T-helper 2 cell (primary cell): ENCODE data around the gene LEMD1.
"Not testable (repeated sequence)": the region's sequence is repeated elsewhere in the genome, so short reads cannot be mapped to it uniquely, and the experiment has no call there.

Source experiments
- DNase-seq, 5 experiments: peaks; one replicate each; pipeline versions ENCODE4 v3.0.0 to v3.0.0-alpha.2; 2012 to 2022

LEMD1 gene

DNA sequence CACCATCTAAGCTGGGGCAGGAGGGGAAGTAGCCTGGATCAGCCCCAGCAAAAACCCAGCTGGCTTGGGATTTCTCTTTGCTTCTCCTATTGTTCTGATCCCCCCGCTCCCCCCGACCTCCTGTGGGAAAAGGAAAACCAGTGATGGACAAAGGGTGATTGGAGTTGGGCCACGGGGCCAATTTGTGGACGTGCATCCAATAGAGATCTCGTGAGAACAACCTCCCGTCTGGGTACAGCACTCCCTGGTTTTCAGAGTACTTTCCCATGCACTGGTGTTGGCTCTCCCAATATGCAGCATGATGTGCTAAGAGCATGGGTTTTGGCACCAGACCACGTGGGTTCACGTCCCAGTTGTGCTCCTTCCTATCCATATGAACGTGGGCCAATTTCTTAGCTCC is 25.0 kb upstream of the LEMD1 start:
- DNase-seq: no peak

DNA sequence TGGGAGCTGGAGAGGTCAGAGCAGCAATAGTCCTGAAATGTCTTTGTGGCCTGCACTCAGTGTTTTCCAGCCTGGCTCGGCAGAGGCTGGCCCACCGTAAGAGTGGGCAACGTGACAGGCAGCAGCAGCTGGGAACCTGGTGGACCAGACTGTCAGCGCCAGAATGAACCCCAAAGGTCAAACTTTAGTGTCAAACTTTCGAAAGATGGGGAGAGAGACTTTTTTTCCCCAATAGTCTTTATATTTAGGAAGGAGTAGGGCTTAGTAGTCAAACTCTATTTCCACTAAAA is 23.7 kb upstream of the LEMD1 start:
- DNase-seq: no peak

DNA sequence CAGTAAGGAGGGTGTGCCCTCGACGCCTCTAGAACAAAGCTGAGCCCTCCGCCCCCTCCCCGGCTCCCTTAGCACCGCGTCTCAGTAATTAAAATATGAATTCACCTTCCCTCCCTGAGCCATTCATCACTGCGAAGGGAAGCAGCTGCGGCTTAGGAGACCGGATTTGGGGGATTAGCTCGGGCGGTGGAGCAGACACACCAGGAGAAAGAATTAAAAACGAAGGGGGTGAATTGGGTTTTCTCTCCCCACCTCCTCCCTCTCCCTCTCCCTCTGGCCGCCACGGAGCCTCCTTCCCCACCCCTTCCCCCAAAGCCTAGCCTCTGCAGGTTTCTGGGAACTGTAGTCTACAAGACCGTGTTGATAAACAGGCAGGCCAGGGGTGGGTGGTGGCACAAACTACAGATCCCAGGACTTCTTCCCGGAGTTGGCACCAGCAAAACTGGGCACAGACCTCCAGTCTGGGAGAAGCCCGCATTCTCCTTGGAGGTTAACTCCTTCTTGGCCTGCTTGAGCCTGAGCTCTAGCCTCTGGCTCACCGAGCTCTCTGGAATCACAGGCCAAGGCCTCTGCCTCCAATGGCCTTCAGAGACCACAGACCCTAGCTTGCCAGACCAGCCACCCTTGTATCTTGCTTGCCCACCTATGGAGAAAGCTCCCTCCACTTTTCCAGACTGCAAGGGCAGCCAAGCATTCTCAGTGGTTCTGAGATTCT is 23.2 kb upstream of the LEMD1 start:
- DNase-seq: no peak

DNA sequence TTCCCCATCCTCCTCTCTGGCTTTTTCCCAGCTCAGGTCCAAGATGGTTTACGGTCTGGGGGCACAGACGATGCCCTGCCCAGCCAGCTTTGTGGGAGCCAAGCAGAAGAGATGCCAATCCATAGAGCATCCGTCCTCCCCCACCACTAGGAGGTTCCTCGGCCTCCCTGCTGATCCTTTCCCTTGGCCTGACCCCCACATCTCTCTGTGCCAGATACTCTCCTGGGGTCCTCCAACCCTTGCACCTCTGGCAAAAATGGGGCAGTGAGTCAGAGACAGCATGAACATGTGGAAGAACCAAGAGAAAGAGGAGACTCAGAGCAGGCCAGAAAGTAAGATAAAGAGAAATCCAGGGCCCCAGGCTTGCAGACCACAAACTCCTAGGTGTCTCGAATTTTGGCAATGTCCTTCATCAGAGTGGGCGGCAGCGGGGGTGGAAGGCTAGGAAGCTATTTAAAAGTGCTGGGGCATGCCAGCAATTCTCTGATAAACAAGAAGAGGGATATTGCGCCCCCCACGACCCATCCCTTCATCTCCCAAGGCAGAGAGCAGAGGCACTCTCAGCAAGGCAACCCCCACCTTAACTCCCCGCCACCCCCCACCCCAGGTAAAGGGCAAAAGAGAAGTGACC is 22.6 kb upstream of the LEMD1 start:
- DNase-seq: no peak

DNA sequence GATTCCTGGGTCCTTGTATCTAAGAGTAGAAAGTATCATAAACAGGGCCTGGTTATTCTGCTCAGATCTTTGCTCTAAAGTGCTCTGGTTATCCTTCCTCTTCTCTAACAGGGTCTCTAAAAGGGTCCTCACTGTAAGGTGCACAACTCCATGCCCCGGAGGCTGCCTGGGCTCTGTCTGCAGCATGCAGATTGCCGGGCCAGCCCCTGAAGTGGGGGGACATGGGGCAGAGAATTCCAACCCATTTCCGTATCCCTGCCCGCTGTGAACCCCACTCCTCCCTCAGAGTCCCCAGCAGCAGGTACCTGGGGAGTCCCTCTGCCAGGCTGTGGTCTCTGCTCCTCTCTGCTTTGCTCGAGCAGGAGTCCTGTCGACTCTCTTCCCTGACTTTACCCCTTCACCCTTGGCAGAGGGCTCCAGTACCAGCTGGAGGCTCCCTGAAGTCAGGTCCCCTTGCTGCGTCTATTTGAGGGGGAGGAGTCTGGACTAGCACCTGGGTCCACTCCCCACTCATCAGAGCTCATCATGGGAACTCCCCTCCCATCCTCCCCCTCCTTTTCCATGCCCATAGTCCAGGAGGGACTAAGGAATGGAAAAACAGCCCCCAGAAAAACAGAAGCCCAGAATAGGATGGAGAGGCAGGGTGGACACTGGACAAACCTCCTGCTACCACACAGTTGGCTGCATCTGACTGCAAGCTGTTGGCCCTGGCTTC is 21.9 kb upstream of the LEMD1 start:
- DNase-seq: no peak

DNA sequence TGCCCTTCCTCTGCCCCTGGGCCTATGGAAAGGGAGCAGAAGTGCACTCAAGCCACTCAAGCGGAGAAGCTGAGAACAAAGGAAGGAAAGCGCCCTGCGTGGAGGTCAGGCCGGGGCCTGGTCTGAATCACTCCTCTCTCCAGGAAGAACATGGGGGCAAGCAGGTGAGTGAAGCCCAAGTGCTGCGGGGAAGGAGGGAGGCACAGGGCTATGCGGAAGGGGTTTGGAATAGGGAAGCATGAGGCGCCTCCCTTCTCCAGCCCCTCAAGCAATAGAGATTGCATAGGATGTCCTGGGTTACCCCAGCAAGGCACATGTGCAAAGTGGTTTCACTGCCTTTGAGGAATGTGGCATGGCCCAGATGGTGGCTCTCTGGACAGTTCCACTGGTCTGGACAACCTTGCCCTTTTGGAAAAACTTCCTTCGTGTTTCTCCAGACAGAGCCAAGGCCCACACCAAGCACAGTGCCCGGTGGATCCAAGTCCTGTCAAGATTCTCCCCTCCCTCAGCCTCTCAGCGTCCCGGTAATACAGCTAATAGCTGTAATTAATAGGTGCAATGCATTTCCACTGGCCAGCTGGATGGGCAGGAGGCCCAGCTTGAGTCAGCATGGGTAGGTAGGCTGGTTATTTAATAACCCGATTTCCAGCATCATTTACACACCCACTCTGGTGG is 20.3 kb upstream of the LEMD1 start:
- no peak for DNase-seq

DNA sequence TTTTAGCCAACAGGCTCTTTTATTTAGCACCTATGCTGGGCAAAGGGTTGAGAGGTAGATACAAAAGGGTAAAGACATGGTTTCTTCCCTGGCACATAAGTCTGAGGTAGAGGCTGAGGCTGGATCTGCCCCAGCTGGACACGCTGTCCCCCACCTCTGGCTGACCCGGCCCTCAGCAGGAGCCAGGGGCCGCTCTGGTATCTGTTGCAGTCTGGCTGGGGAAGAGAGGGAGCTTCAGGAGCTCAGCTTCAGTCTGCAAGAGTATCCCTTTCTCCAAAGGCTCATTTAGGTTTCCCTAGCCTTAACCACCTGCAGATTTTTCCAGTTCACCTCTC is 19.8 kb upstream of the LEMD1 start:
- no peak for DNase-seq

DNA sequence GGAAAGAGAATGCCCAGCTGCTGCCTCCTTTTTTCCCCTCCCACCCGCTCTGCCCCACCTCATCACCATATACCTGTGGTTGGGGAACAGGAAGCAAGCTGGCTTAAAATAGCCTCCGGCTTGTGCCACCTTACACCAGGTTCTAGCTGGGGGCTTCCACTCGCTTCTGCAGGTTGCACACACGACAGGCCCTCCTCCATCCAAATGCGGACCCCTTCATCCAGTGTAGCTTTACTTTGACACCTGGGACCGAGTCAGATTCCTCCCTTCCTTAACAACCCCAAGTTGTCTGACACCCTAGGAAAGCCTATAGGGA is 19.4 kb upstream of the LEMD1 start:
- no peak for DNase-seq

DNA sequence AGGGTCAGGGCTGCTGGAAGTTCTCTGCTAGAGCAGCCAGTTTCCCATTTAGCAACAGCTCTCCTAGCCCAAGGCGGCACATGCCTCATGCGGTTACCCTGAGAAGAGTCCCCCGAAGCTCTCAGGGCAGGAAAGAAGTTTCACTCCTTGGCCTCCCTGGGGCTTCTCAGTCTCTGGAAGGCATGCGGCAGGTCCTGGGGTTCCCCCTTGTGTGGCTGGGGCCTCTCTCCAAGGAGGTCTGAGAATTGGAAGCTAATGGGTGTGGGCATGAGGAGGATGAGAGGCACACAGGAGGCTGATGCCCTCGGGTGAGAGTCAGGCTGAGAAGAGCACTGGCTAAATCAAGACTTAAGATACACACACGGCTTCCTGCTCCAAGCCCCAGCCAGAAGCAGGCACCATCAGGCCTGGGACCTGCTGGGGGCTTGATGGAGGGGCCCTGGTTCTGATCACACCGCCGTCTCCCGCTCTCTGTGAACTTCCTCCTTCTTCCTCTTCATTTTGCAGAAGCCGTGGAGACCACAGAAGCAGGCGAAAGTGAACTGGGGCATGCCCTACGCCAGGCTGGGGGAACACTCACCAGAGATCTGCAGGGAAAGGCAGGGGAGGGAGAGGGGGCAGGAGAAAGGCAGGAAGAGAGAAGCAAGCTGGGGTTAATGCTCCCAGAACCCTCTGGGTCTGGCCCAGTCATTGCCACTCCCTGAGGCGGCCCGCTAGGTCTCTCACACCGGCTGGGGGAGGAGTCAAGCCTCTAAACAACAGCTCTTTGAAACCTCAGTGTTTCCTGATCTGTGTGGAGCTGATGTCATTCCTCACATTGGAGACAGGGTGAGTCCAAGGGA is 18.8 kb upstream of the LEMD1 start:
- peak in 4 of 5 experiments; percentile 44 to 83 (median 52) for DNase-seq

DNA sequence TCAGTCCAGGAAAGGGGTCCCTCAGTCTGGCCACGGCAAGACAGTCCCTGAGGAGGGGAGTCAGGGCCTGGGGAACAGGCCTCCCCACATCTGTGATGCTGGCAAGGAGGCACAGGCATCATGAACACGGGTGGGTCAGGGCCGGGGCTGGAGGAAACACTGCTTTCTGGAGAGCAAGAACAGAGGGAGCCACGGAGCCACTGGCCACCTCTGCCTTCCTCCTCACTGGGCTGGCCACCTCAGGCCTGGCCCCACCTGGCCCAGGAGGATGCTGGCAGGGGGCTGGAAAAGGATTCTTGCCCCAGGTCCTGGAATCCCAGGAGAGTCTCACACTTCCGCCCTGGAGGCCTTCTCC is 18.2 kb upstream of the LEMD1 start:
- no peak for DNase-seq

DNA sequence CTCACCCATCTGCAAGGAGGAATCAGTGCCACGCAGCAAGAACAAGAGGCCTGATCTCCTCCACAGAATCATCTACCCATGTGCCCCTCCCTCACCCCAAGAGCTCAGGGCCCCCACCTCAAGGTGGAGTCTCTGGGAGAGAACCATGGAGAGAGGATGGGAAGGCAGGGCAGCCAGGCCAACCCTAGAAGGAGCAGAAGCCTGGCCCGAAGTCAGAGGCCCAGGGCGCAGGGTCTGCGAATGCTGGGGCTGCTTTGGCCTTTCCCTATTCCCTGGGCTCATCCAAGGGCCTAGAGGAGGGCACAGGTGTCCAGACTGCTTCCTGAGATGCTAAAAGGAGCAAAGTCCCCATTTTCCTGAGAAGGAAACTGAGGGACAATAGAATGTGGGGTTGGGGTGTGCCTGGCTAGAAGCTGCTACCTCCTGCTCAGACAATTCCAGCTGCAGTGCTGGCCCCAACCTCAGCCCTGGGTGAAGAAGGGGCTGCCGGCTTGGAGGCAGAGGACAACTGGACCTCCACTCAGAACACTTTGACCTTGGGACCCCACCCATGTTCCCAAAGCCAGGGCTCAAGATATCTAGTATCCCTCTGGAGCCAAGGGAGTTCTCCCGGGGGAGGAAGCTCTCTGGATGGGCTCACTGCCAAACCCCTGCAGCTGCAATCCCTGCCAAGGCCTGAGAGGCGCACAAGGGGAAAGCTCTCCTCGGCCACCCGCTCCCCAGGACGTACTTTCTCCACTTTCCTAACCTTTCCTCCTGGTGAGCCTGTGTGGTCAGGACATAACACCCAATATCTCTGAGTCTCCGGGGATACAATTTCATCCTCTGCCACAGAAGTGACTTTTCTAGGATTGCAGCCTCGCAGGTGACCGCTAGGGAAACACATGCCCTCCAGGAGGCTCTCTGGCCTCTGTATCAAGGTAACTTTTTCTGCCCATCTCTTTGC is 16.6 kb upstream of the LEMD1 start:
- no peak for DNase-seq

DNA sequence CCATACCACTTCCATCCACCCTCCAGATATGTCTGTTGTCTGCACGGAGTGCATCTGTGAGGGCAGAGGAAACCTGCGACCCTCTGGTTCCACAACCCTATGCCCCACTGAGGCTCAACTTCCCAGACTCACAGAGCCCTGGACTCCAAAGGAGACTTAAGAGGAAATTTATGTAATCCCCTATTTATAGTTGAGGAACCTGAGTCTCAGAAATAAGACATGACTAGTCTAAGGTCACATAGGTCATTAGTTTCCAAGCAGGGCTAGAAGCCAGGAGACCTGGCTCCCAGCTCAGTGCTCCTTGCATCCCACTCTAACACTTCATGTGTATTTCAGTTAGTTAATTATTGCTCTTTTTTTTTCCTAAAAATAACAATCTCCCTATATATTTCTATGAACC is 15.7 kb upstream of the LEMD1 start:
- no peak for DNase-seq

DNA sequence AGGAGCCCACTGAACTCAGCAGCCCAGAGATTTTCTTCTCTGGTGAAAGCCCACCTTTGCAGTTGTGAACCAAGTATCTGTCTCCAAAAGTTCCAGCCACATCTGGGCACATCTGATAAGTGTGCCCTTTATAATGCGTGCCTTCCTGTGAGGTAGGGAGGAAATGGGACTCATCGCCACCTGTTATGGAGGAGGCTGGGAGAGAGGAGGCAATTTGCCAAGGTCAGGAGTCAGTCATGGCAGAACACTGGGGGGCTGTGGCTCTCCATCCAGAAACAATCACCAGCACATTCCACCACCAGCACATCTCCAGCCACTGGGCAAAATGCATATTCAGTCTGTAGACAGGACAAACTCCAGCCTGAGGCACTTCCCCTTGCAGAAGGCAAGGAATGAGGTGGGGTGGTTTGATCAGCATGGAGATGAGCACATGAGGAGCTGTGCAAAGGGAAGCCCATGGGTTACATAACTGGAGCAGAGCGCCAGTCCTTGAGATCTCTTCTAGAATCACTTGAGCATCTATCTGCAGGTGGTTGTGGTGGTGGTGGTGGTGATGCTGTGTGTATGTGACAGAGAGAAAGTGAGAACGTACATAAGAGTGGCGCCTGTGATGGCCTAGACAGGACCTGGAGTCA is 15.0 kb upstream of the LEMD1 start:
- DNase-seq: peak in 1 of 5 experiments; percentile 27

DNA sequence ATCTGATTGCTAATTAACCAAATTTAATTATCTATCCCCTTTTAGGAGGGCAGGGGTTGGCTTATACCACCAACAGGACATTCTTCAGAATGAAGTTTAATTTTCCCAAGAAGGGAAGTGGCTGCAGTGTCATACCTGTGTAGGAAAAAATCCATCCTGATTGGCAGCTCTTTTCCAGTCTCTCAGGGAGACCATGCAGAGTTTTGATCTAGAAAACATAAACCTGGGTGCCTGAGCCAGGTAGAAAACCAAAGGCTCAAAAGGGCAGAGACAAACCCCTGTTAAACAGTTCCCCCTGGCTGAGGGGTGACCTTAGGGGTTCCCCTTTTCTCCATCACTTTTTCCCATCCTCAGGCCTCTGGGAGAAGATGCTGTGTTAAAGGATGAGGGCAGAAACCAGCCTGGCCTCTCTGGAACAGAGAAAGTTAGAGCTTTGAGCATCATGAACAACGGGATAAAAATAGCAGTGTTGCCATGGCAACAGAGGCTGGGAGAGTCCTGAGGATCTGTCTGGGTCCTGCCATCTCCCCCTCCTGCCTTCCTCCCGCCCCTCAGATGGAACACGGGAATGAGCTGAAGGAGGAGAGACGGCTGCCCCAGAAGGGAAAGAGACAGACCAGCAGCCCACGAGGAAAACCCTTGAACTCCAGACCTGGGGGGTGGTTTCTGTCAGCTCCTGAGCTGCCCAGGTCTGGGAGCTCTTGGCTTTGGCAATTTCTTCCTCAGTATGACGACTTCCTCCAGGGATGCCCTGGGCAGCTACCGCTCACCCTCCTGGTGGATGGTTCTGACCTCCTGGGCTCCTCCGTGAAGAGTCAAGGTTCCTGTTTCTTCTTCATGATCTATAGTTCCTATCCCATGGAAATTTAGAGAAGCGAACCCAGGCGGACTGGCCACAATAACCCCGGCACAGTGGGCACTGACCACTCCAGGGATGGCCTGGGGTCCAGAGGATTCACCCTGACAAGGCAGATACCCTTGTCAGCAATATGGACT is 14.0 kb upstream of the LEMD1 start:
- no peak for DNase-seq

DNA sequence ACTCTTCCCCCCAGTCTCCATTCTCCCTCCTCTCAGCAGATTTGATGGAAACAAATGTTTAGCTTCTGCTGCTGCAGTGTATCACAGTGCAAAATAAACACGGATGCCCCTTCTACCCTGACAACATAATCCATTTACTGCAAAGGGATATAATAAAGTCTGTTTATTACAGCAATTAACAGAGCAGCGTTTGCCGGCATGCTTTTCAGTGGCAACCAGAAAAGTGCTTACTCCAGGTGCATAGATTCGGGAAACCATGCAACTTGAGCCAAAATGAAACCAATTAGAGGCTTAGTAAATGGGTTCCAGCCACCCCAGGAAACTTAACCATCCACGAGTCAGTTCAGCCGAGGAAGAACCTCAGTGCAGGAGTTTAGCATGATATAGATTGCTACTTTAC is 12.9 kb upstream of the LEMD1 start:
- DNase-seq: no peak

DNA sequence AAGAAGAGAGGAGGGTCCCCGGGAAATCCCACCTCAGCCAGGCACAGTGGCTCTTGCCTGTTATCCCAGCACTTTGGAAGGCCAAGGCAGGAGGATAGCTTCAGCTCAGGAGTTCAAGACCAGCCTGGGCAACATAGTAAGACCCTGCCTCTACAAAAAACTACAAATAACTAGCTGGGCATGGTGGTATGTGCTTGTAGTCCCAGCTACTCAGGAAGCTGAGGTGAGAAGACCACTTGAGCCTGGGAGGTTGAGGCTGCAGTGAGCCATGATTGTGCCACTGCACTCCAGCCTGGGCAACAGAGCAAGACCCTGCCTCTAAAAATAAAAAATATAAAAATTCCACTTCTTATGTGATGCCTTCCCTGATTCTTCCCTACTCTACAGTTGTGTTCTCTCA is 10.8 kb upstream of the LEMD1 start:
- not testable (repeated sequence) for DNase-seq

DNA sequence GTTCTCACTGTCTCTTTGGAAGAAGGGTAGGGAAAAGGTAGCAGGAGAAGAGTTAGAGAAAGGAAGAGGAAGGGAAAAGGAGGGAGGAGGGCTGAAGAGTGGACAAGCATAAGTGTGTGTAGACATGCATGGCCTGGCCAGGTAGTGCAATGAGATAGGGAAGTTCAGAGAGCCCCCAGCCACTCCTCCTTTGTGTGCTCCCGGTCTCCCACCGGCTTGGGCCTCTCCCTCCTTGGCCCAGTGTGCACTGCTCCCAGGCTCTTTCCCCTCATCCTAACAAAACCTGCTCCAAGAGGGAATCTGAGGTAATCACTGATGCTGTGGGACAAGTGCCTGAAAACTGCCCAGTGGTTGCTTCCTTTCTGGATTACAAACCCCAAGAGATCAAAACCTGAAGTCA is 10.3 kb upstream of the LEMD1 start:
- DNase-seq: no peak

DNA sequence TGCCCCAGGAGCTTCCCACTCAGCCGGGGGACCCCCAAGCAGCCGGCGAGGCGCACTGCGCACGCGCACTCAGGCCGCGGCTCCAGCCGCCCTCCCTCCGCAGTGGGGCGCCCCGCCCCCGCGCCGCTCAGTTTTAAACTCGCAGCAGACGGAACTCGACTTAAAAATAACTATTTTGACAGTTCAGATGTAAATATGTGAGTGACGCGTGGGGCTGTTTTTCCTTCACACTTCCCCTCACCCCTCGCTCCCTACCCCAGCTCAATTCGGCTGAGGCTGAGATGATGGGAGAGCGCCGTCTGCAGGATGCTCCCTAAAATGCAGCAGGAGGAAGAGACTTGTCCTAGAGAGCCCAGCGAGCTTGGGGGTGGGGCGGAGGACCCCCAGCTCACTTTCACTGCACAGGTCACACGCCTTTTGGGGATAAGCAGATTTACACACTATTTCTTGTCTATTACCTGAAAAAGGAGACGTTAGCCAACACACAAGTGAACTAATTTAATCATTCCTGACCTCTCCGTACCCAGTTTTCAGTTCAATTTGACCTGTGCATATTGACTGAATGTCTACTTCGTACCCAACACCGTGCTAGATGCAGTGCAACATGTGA is 8.9 kb upstream of the LEMD1 start:
- DNase-seq: peak in 4 of 5 experiments; percentile 21 to 49 (median 30)

DNA sequence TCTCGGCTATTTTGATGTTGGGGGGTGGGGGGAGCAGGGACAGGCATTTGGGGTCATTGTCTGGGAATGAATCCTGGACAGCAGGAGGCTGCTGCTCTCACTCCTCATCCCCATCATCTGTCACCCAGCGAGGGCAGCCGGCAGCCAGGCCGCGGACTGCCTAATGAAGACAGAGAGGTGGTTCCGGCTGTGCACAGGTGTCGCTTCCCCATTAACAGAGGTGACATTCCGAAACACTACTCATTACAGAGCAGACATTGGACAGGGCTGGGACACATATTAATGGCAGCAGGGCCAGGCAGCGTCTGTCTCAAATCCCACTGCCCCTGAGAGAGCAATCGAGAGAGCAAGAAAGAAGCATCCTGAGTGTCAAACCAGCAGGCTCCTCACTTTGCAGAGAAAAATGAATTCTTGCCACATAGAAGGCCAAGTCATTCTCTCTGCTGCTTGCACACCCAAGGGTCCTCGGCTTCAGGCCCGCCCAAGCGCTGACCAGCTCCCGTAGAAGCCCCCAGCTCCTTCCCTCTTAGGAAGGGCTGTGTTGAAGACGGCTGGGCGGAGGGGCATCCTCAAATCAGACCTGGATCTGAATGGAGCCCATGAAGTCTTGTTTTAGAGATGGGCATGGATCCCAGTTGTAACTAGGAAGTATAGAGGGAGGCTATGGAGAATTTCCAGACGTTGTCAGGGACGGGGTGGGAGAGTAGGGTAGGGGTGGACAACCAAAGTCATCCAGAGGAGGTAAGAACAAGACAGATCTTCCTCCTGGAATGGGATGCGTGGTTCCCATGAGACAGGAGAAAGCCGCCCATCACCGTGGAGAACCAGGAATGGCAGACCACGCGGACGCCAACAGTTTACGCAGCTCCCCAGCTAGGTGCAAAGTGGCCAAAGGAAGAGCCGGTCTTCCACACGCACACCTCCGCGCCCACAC is 8.2 kb upstream of the LEMD1 start:
- DNase-seq: no peak
